Panc1 (cell line): Measurements from ENCODE around the gene IGFN1. TPM values are rescaled to one million over a fixed set of nuclear protein-coding genes. Genes with fewer than 3 reads are reported as not detected.

Experiments used
- ATAC-seq: fragments of 200-7000 bp; cut with Tn5 transposase; 2 replicates; pipeline ENCODE4 v1.9.1; 2020; ENCODE audit warnings: mild to moderate bottlenecking, moderate library complexity
- BruUV-seq: library from RNA; stranded (reverse); fragments of 400-500 nt; replicated peaks from 2 replicates; lab custom pipeline; 2021; lab: Mats Ljungman, UMichigan
- CTCF ChIA-PET: fragments of 300-600 bp; sonication (Branson Sonifier 250); formaldehyde crosslinking; loops from one replicate; lab custom pipeline; 2022; ENCODE audit warnings: antibody characterized with exemption; lab: Charles Lee
- POLR2A ChIA-PET: fragments of 300-600 bp; sonication (Branson Sonifier 250); formaldehyde crosslinking; loops from one replicate; lab custom pipeline; 2022; ENCODE audit warnings: antibody characterized with exemption; lab: Charles Lee
- DNase-seq: peaks from one replicate; pipeline ENCODE4 v3.0.0-alpha.2; 2010; ENCODE audit warnings: low read depth, low spot score
- H3K27ac ChIP-seq: 2 replicates; pipeline ENCODE4 v1.5.1; 2011; ENCODE audit warnings: mild to moderate bottlenecking, low read length, inconsistent platforms
- H3K27me3 ChIP-seq: fragments of 200-500 bp; sonication (Bioruptor generic); 2 replicates; pipeline ENCODE4 v1.6.0; 2014; ENCODE audit warnings: low read length, inconsistent platforms; ENCODE audit not compliant: control insufficient read depth, insufficient read depth
- H3K36me3 ChIP-seq: fragments of 200-500 bp; sonication (Bioruptor generic); 2 replicates; pipeline ENCODE4 v1.5.1; 2014; ENCODE audit warnings: inconsistent platforms, mild to moderate bottlenecking, low read length, moderate library complexity; ENCODE audit not compliant: control insufficient read depth, insufficient read depth
- H3K4me1 ChIP-seq: 2 replicates; pipeline ENCODE4 v1.5.1; 2011; ENCODE audit warnings: inconsistent platforms, mild to moderate bottlenecking, low read length, moderate library complexity; ENCODE audit not compliant: control insufficient read depth, insufficient read depth
- H3K4me3 ChIP-seq, 2 experiments: 2 replicates each; pipeline ENCODE4 v1.5.1; 2011 to 2012; ENCODE audit warnings: low read depth in 2 of 2, low read length in 2 of 2, mild to moderate bottlenecking in 2 of 2, inconsistent platforms in 1 of 2, moderate library complexity in 1 of 2
- H3K9me3 ChIP-seq: fragments of 200-500 bp; sonication (Bioruptor generic); 2 replicates; pipeline ENCODE4 v1.5.1; 2014; ENCODE audit warnings: low read depth, mild to moderate bottlenecking, inconsistent platforms, low read length, moderate library complexity; ENCODE audit not compliant: control insufficient read depth, insufficient read depth
- CTCF ChIP-seq: fragments of 450-650 bp; IDR thresholded peaks from 2 replicates; pipeline ENCODE4 v1.5.1; 2017; ENCODE audit warnings: mild to moderate bottlenecking
- POLR2AphosphoS5 ChIP-seq: IDR thresholded peaks from 2 replicates; pipeline ENCODE4 v1.6.1; 2012; ENCODE audit warnings: mild to moderate bottlenecking, low read depth, low read length, moderate library complexity
- REST ChIP-seq, 2 experiments: IDR thresholded peaks; 2 replicates each; pipeline ENCODE4 v1.6.1; 2011 to 2012; ENCODE audit warnings: low read depth in 2 of 2, control low read depth in 1 of 2, low read length in 1 of 2, mild to moderate bottlenecking in 1 of 2, moderate library complexity in 1 of 2; ENCODE audit not compliant: insufficient read depth in 1 of 2
- SIN3A ChIP-seq: IDR thresholded peaks from 2 replicates; pipeline ENCODE4 v1.6.1; 2012; ENCODE audit warnings: low read depth, mild to moderate bottlenecking, low read length, moderate library complexity, borderline replicate concordance; ENCODE audit not compliant: insufficient read depth
- TCF7L2 ChIP-seq: IDR thresholded peaks from 2 replicates; pipeline ENCODE4 v1.6.1; 2011; ENCODE audit warnings: mild to moderate bottlenecking, low read depth, low read length, inconsistent platforms
- in situ Hi-C: cut with HindIII; loops from 2 replicates; pipeline ENCODE4 v1.10.0; 2016; ENCODE audit warnings: low sequenced_read_pairs, low pct_unique_long_range_greater_than_20kb
- intact Hi-C: fragments of 100-400 bp; cut with micrococcal nuclease; formaldehyde crosslinking; loops from one replicate; pipeline ENCODE4 v1.10.0; 2022; ENCODE audit not compliant: unreplicated experiment
- total RNA-seq: library from RNA; stranded (reverse); gene quantifications from one replicate; pipeline ENCODE4 v1.2.1, GENCODE V29; 2021; ENCODE audit not compliant: unreplicated experiment

IGFN1 gene
- total RNA-seq, 1 experiment from 2014 or later = not detected

DNA sequence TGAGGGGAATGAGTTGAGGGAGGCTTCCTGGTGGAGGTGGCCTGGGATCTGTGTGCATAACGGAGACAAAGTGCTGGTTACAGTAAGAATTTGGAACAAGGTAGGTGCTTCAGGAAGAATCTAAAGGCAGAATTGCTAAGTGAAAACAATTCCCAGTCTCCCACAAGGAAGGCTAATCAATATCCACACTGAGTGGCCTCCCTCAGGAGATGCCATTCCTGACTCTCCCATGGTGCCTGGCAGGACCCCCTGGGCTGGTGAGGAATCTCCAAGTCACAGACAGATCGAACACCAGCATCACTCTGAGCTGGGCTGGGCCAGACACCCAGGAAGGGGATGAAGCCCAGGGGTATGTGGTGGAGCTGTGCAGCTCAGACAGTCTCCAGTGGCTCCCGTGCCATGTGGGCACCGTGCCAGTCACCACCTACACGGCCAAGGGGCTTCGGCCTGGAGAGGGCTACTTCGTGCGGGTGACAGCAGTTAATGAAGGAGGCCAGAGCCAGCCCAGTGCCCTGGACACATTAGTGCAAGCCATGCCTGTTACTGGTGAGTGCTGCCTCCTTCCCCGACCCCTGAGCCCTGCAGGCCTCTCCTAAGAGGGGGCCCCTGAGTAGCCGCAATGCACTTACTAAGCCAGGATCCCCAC lies 30.7 kb downstream of the IGFN1 start:
- Histone ChIP-seq H3K36me3 (no peaks in the 10 kb centered on the region), H3K4me1 (no peaks in the 10 kb centered on the region), H3K27me3 (no peaks in the 10 kb centered on the region), H3K4me3 (no peak overlapping the region), H3K27ac (no peak overlapping the region), H3K9me3 (no peaks in the 10 kb centered on the region)
- intact Hi-C loops = loop anchor here (5.0 kb wide), 1 partner anchor 69 kb away; the partner anchor contains the start of gene TMEM9
- TF ChIP-seq CTCF (no peak), REST (IDR thresholded peaks at IDR 0.05; ENCODE audit: insufficient read depth in 1 of 2, low read depth in 2 of 2, low read length in 1 of 2) (no peak)
- POLR2A ChIA-PET = no interaction called here
- no peak for DNase-seq
- CTCF ChIA-PET = interaction anchor here (0.6 kb wide), 1 partner anchor 400 kb away, joined by 8 read pairs; no protein-coding TSS in a partner anchor
- ATAC-seq = no peak
- in situ Hi-C loops = no loop called here
- no TSS peak for BruUV-seq

- CTCF ChIA-PET = interaction anchor here (0.6 kb wide), 1 partner anchor 399 kb away, joined by 8 read pairs; no protein-coding TSS in a partner anchor
- no peak for DNase-seq
- BruUV-seq = no TSS peak
- POLR2A ChIA-PET = no interaction called here
- Histone ChIP-seq H3K27me3 (no peaks in the 10 kb centered on the region), H3K36me3 (no peaks in the 10 kb centered on the region), H3K4me1 (no peaks in the 10 kb centered on the region), H3K9me3 (no peaks in the 10 kb centered on the region), H3K4me3 (no peak overlapping the region), H3K27ac (no peak overlapping the region)
- no peak for TF ChIP-seq TCF7L2
- TF ChIP-seq SIN3A = no peak
- no peak for TF ChIP-seq REST (IDR thresholded peaks at IDR 0.05; ENCODE audit: insufficient read depth in 1 of 2, low read depth in 2 of 2, low read length in 1 of 2)
- TF ChIP-seq POLR2AphosphoS5 = no peak
- TF ChIP-seq CTCF = no peak
- no peak for ATAC-seq
- in situ Hi-C loops (no loop called here), intact Hi-C loops (loop anchor here (5.0 kb wide), 1 partner anchor 70 kb away; the partner anchor contains the start of gene TMEM9)
These were observed 31.5 kb downstream of the IGFN1 start for GRCh38 chr1:201222125-201222524.
